Central memory CD8-positive, alpha-beta T cell (primary cell): ENCODE results near the gene TSHZ2.

ENCODE experiments used
- ATAC-seq: fragments of 150-1000 bp; cut with Tn5 transposase; replicated peaks from 2 replicates; pipeline ENCODE4 v1.10.0; 2022; ENCODE audit warnings: mild to moderate bottlenecking, moderate FRiP score, moderate number of reproducible peaks; ENCODE audit not compliant: poor library complexity, severe bottlenecking; ENCODE audit errors: extremely low read depth
- DNase-seq, 2 donors: peaks; one replicate each; pipeline ENCODE4 v3.0.0; 2021; ENCODE audit warnings: low spot score in 2 of 2
- H3K27ac Mint-ChIP-seq: one replicate; pipeline ENCODE4 v1.8.0; 2022; ENCODE audit warnings: low read depth, mild to moderate bottlenecking, moderate library complexity, mixed read lengths
- H3K27me3 Mint-ChIP-seq: one replicate; pipeline ENCODE4 v1.8.0; 2022; ENCODE audit warnings: mixed read lengths
- H3K36me3 Mint-ChIP-seq: one replicate; pipeline ENCODE4 v1.8.0; 2022; ENCODE audit warnings: mild to moderate bottlenecking, moderate library complexity, mixed read lengths; ENCODE audit not compliant: insufficient read depth
- H3K4me1 Mint-ChIP-seq: one replicate; pipeline ENCODE4 v1.8.0; 2022; ENCODE audit warnings: mixed read lengths
- H3K4me3 Mint-ChIP-seq: one replicate; pipeline ENCODE4 v1.8.0; 2022; ENCODE audit warnings: mild to moderate bottlenecking, moderate library complexity, mixed read lengths
- H3K9me3 Mint-ChIP-seq: one replicate; pipeline ENCODE4 v1.8.0; 2022; ENCODE audit warnings: mixed read lengths

The TSHZ2 gene

GRCh38 chr20:53070706-53071392 lies 98.7 kb downstream of the TSHZ2 start:
- H3K4me1 Mint-ChIP-seq, result no peaks in the 10 kb centered on the region
- DNase-seq, result no peak
- peaks cover 68% of the 10 kb centered on the region for H3K27me3 Mint-ChIP-seq
- H3K27ac Mint-ChIP-seq, result no peak overlapping the region
- H3K4me3 Mint-ChIP-seq, result no peak overlapping the region
- peaks cover 5% of the 10 kb centered on the region for H3K9me3 Mint-ChIP-seq
- H3K36me3 Mint-ChIP-seq, result no peaks in the 10 kb centered on the region
- no peak for ATAC-seq

DNA sequence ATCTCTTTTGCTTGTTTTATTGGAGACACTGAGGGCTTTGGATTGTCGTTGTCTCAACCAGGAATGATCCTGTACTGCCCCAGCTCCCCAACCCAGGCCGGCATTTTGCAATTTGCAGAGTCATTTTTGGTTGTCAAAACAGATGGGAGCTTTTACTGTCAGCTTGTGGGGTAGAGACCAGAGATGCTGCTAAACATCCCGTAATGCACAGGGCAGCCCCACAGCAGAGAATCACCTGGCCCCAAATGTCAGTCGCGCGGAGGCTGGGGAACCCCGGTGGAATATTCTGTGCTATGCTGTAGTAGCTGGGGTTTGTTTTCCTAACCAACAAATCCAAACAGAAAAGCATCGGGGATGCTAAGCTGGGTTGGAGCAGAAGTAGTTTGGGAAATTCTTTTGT lies 99.7 kb downstream of the TSHZ2 start:
- Mint-ChIP-seq H3K4me3 (no peak overlapping the region), H3K27ac (no peak overlapping the region), H3K27me3 (peaks cover 63% of the 10 kb centered on the region), H3K4me1 (no peaks in the 10 kb centered on the region), H3K36me3 (no peaks in the 10 kb centered on the region), H3K9me3 (peaks cover 5% of the 10 kb centered on the region)
- DNase-seq (no peak), ATAC-seq (no peak)

DNA sequence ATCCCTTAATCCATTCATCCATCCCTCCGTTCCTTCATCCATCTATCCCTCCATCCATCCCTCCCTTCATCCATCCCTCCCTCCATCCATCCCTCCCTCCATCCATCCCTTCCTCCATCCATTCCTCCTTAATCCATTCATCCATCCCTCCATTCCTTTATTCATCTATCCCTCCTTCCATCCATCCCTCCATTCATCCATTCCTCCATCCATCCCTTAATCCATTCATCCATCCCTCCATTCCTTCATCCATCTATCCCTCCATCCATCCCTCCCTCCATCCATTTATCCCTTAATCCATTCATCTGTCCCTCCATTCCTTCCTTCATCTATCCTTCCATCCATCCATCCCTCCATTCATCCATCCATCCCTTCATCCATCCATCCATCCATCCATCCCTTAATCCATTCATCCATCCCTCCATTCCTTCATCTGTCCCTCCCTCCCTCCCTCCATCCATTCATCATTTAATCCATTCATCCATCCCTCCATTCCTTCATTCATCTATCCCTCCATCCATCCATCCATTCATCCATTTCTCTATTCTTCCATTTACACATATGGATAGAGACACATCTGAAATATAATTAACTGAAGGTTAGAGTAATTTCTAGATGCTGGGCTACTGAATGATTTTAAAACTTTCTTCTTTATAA lies 100.9 kb downstream of the TSHZ2 start:
- Mint-ChIP-seq H3K4me3 (no peak overlapping the region), H3K4me1 (no peaks in the 10 kb centered on the region), H3K36me3 (no peaks in the 10 kb centered on the region), H3K27ac (no peak overlapping the region), H3K9me3 (peaks cover 5% of the 10 kb centered on the region), H3K27me3 (peaks cover 51% of the 10 kb centered on the region)
- ATAC-seq (no peak), DNase-seq (no peak)

- Mint-ChIP-seq H3K4me1 (no peaks in the 10 kb centered on the region), H3K27ac (no peak overlapping the region), H3K27me3 (peaks cover 43% of the 10 kb centered on the region), H3K36me3 (no peaks in the 10 kb centered on the region), H3K9me3 (no peaks in the 10 kb centered on the region), H3K4me3 (no peak overlapping the region)
- ATAC-seq (no peak), DNase-seq (no peak)
These were observed 101.7 kb downstream of the TSHZ2 start for GRCh38 chr20:53073636-53074415.

DNA sequence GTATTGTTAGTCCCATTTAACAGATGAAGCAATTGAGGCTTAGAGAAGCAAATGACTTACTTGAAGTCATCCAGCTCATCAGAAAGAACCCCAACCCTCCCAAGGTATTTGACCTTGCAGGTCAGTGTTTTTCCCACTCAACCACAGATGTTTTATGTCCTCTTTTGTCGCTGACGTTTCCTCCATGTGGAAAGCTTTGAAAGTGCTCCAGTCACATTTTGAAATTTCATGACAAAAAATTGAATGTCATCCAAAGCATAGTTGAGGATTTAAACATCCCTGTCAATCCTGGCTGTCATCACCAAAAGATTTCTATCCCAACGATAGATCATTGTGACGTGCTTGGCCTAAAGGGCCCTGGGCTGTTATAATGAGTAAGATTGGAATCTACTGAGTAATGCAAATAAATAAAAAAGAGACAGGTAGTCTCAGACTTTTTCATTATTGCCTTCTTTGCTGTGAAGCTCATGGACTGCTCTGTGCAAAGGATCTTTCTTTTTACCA lies 102.7 kb downstream of the TSHZ2 start:
- H3K36me3 Mint-ChIP-seq, result no peaks in the 10 kb centered on the region
- ATAC-seq (no peak), DNase-seq (no peak)
- H3K27ac Mint-ChIP-seq, result no peak overlapping the region
- H3K4me3 Mint-ChIP-seq, result no peak overlapping the region
- H3K4me1 Mint-ChIP-seq, result no peaks in the 10 kb centered on the region
- peaks cover 33% of the 10 kb centered on the region for H3K27me3 Mint-ChIP-seq
- no peaks in the 10 kb centered on the region for H3K9me3 Mint-ChIP-seq

DNA sequence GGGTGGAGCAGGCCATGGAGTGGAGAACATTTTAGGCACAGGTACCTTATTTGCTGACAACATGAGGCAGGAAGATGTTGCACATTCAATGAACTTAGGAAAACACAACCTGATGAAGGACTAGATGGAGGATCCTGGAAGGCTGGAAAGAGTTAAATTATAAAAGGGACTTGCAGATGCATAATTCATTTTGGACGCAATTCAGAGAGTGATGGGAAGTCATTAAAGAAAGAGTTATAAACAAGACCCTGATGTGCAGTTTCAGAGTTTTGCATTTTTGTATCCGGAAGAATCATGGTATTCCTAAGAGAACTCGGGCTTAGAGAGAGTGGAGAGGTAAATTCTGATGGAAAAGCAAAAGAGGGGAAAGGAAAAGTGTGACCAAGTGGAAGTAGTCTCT lies 104.5 kb downstream of the TSHZ2 start:
- Mint-ChIP-seq H3K4me3 (no peak overlapping the region), H3K27ac (no peak overlapping the region), H3K36me3 (no peaks in the 10 kb centered on the region), H3K9me3 (no peaks in the 10 kb centered on the region), H3K4me1 (no peaks in the 10 kb centered on the region), H3K27me3 (peaks cover 18% of the 10 kb centered on the region)
- no peak for DNase-seq
- ATAC-seq, result no peak

- H3K27me3 Mint-ChIP-seq, result peaks cover 17% of the 10 kb centered on the region
- H3K27ac Mint-ChIP-seq, result no peak overlapping the region
- DNase-seq, result no peak
- no peaks in the 10 kb centered on the region for H3K36me3 Mint-ChIP-seq
- no peaks in the 10 kb centered on the region for H3K9me3 Mint-ChIP-seq
- H3K4me3 Mint-ChIP-seq, result no peak overlapping the region
- ATAC-seq, result no peak
- no peaks in the 10 kb centered on the region for H3K4me1 Mint-ChIP-seq
These were observed 105.4 kb downstream of the TSHZ2 start for GRCh38 chr20:53077373-53078205.

GRCh38 chr20:53078761-53079160 lies 106.6 kb downstream of the TSHZ2 start:
- Mint-ChIP-seq H3K36me3 (no peaks in the 10 kb centered on the region), H3K4me3 (no peak overlapping the region)

DNA sequence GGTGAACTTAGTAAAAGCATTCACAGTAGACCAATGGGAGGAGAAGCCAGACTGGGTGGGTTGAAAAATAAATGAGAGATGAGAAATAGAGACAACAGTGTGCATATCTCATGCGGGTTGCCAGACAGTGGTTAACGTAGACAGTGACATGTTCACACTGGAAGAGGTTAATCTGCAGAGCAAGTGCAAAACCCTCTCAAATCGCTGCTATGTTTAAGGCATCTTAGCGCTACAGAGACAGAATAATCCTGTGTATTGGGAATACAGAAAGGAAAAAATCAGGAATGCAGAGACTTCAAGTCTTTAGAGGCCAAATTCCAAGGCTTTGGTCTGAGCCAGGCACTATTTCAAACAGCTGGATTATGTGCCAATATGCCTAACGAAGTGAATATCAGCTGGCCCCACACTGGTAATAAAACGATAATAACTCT lies 107.1 kb downstream of the TSHZ2 start:
- DNase-seq, result no peak
- Mint-ChIP-seq H3K27me3 (peaks cover under 1% of the 10 kb centered on the region), H3K27ac (no peak overlapping the region), H3K9me3 (no peaks in the 10 kb centered on the region), H3K4me1 (no peaks in the 10 kb centered on the region), H3K4me3 (no peak overlapping the region), H3K36me3 (no peaks in the 10 kb centered on the region)
- no peak for ATAC-seq

More at GRCh38 chr20:53078761-53079160, 106.6 kb downstream of the TSHZ2 start:
- no peaks in the 10 kb centered on the region for H3K4me1 Mint-ChIP-seq
- peaks cover 5% of the 10 kb centered on the region for H3K27me3 Mint-ChIP-seq
- H3K27ac Mint-ChIP-seq, result no peak overlapping the region
- ATAC-seq (no peak), DNase-seq (no peak)
- H3K9me3 Mint-ChIP-seq, result no peaks in the 10 kb centered on the region

GRCh38 chr20:53079828-53080686 lies 107.9 kb downstream of the TSHZ2 start:
- H3K4me3 Mint-ChIP-seq, result no peak overlapping the region
- H3K27me3 Mint-ChIP-seq, result peaks cover 3% of the 10 kb centered on the region
- ATAC-seq (no peak), DNase-seq (no peak)
- no peaks in the 10 kb centered on the region for H3K36me3 Mint-ChIP-seq
- no peaks in the 10 kb centered on the region for H3K9me3 Mint-ChIP-seq
- H3K4me1 Mint-ChIP-seq, result no peaks in the 10 kb centered on the region
- H3K27ac Mint-ChIP-seq, result no peak overlapping the region

DNA sequence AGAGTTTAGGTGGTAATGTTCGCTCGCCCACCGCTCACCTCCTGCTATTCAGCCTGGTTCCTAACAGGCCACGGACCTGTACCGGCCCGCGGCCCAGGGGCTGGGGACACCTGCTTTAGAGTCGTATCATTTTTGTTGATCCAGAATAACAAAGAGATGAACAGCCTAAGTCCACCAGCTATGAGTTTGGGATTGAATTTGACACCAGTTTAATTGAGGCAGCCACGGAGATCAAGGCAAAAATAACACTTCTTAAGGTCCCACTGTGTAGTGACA lies 108.5 kb downstream of the TSHZ2 start:
- Mint-ChIP-seq H3K27ac (no peak overlapping the region), H3K36me3 (no peaks in the 10 kb centered on the region), H3K4me3 (no peak overlapping the region), H3K27me3 (peaks cover 9% of the 10 kb centered on the region), H3K9me3 (no peaks in the 10 kb centered on the region), H3K4me1 (no peaks in the 10 kb centered on the region)
- ATAC-seq, result no peak
- DNase-seq, result no peak
